Chondrocyte (in vitro differentiated cells): ENCODE measurements around the gene ABLIM2. TPM values are rescaled to one million over a fixed set of nuclear protein-coding genes. Genes with fewer than 3 reads are reported as not detected.

Experiments used
- DNase-seq: peaks from one replicate; pipeline ENCODE4 v3.0.0; 2021; ENCODE audit warnings: mixed read lengths, low spot score
- H3K27ac Mint-ChIP-seq: one replicate; pipeline ENCODE4 v1.8.0; 2021; ENCODE audit warnings: mild to moderate bottlenecking, moderate library complexity, mixed read lengths; ENCODE audit not compliant: unreplicated experiment
- H3K27me3 Mint-ChIP-seq: 2 replicates; pipeline ENCODE4 v1.8.0; 2021; ENCODE audit warnings: low read depth, mixed read lengths
- H3K36me3 Mint-ChIP-seq: 2 replicates; pipeline ENCODE4 v1.8.0; 2021; ENCODE audit warnings: low read depth, mixed read lengths
- H3K4me1 Mint-ChIP-seq: 2 replicates; pipeline ENCODE4 v1.8.0; 2021; ENCODE audit warnings: low read depth, mild to moderate bottlenecking, mixed read lengths
- H3K4me3 Mint-ChIP-seq: one replicate; pipeline ENCODE4 v1.8.0; 2021; ENCODE audit warnings: mild to moderate bottlenecking, moderate library complexity, mixed read lengths; ENCODE audit not compliant: unreplicated experiment
- H3K9me3 Mint-ChIP-seq: 2 replicates; pipeline ENCODE4 v1.8.0; 2021; ENCODE audit warnings: low read depth, mixed read lengths
- CTCF ChIP-seq: fragments of 200-600 bp; sonication (generic); IDR thresholded peaks from 2 replicates; pipeline ENCODE4 v1.5.0; 2021; ENCODE audit warnings: antibody characterized with exemption, mild to moderate bottlenecking, moderate library complexity
- total RNA-seq: library from RNA; stranded (reverse); gene quantifications from 3 replicates; pipeline ENCODE4 v1.2.1, GENCODE V29; 2021

ABLIM2 gene
- total RNA-seq, 1 donor from 2014 or later, result 0.47 TPM

DNA sequence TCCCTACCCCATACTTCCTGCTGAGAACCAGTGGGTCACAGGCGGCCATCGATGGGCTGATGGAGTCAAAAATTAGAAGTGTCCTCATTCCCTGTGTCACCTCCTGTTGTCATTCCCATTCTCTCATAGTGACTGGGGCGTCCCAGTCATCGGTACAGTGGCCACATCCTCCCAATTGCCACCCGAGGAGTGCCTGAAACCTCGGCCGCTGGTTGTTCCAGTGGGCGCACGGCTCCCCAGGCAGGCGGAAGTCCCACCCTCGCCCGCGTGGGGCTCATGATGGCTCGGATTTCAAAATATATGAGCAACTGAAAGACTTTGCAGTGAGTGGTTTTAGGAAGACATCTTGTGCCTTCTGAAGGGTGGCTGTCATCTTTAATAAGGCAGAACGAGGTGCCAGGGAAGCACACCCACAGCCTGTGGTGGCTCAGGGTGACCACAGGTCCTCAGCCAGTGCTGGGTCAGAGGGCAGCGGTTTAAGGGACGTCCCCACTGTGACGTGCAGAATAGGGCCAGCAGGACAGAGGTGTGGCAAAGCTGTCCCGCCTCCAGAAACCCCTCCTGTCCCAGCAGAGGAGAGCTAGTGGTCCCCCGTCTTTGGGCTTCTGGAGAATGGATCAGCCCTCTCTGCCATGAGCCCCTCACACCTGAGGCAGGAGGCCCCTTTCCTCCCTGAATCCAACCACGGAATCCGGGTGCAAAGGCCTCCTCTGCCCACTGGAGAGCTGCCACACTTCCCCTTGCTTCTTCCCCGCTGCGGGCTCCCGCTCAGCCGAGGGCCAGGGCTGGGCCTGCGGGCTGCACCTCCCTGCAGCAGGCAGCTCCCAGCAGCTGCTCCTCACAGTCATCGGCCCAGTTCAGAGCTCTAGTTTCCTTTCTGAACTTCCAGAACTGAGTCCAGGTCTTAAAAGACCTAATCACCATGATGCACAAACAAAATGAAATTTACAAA, 90.4 kb downstream of the ABLIM2 start:
- no peak for TF ChIP-seq CTCF
- peaks cover 19% of the 10 kb centered on the region for H3K9me3 Mint-ChIP-seq
- DNase-seq, result no peak
- H3K27me3 Mint-ChIP-seq, result peaks cover 16% of the 10 kb centered on the region
- no peaks in the 10 kb centered on the region for H3K4me1 Mint-ChIP-seq
- H3K4me3 Mint-ChIP-seq, result no peak overlapping the region
- H3K27ac Mint-ChIP-seq, result no peak overlapping the region
- H3K36me3 Mint-ChIP-seq, result peaks cover 6% of the 10 kb centered on the region

DNA sequence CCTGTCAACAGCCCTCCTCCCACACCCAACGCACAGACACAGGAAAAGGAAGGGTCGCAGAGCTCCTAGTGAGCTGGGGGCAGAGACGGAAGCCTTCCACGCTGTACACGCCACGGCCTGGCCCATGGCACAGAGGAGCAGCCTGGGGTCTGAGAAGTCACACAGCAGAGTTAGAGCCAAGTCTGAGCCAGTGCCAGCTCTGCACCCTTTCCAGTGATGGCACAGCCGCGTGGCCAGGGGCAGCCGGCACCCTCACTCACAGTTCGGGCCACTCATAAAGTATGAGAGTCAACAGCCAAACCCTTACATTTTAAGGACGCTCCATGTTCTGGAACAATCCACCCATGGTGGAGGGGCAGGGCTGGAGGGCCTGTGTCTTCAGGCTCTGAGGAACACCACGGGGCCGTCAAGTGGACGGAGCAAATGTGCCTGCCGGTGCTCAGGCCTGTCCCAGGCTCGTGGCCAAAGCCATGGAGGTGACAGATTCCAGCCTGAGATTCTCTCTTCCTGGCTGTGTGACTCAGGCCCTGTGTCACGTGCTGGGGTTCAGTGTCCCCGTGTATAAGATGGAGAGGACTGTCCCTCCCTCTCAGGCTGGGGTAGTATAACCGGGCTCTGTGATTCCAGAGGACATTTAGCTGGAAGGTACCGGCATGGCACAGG, 91.2 kb downstream of the ABLIM2 start:
- DNase-seq, result no peak
- Mint-ChIP-seq H3K9me3 (peaks cover 20% of the 10 kb centered on the region), H3K27ac (no peak overlapping the region), H3K27me3 (peaks cover 8% of the 10 kb centered on the region), H3K4me3 (no peak overlapping the region), H3K36me3 (peaks cover 7% of the 10 kb centered on the region), H3K4me1 (no peaks in the 10 kb centered on the region)
- TF ChIP-seq CTCF, result no peak

GRCh38 chr4:8066336-8066931, 92.2 kb downstream of the ABLIM2 start:
- Mint-ChIP-seq H3K36me3 (peaks cover 7% of the 10 kb centered on the region), H3K9me3 (peaks cover 20% of the 10 kb centered on the region), H3K4me3 (no peak overlapping the region), H3K4me1 (no peaks in the 10 kb centered on the region), H3K27ac (no peak overlapping the region), H3K27me3 (peaks cover 6% of the 10 kb centered on the region)
- TF ChIP-seq CTCF, result no peak
- DNase-seq, result no peak

DNA sequence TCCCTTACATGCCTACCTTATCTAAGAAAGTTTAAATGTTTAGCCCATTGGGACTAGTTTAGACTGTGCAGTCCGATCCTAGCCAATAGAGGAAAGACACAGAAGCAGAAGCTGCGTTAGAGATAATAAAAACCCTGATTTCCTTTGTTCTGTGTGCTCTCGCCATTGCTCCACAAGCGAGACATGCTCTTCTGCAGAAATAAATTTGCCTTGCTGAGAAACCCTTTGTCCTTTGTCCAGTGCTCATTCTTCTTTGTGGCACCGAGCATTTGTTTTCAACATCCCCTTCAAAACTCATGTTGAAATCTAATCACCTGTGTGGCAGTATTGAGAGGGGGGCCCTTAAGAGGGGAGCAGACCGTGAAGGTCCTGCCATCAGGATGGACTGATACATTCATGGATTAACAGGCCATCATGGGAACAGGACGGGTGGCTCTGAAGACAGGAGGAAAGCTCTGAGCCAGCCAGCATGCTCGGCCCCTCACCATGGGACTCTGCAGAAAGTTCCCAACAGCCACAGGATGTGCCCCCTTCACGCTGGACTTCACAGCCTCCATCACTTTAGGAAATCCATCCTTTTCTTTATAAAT, 94.5 kb downstream of the ABLIM2 start:
- H3K9me3 Mint-ChIP-seq, result peaks cover 20% of the 10 kb centered on the region
- H3K27me3 Mint-ChIP-seq, result peaks cover 18% of the 10 kb centered on the region
- no peak overlapping the region for H3K4me3 Mint-ChIP-seq
- no peak overlapping the region for H3K27ac Mint-ChIP-seq
- peaks cover 7% of the 10 kb centered on the region for H3K36me3 Mint-ChIP-seq
- H3K4me1 Mint-ChIP-seq, result no peaks in the 10 kb centered on the region
- TF ChIP-seq CTCF, result no peak
- DNase-seq, result no peak

DNA sequence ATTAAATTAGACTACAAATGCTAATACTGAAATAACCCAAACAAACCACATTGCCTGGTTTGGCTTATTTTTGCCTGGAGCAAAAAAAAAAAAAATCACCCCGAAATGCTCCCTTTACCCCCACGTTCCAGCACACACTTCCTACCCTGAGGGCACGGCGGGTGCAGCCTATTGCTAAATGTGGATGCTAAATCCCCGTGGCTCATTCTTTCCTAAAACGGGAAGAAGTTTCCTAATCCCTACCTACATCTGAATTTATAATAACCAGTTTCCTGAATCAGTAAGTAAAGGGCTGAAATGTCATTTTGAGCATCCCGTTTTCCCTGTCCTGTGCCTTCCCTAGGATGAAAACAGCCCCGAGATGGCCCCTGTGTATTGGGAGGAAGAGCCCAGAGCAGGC, 97.0 kb downstream of the ABLIM2 start:
- no peak overlapping the region for H3K27ac Mint-ChIP-seq
- H3K27me3 Mint-ChIP-seq, result peaks cover 23% of the 10 kb centered on the region
- no peak for DNase-seq
- H3K4me3 Mint-ChIP-seq, result no peak overlapping the region
- no peaks in the 10 kb centered on the region for H3K4me1 Mint-ChIP-seq
- peaks cover 24% of the 10 kb centered on the region for H3K9me3 Mint-ChIP-seq
- no peak for TF ChIP-seq CTCF
- peaks cover 9% of the 10 kb centered on the region for H3K36me3 Mint-ChIP-seq
